Stimulated activated CD4-positive, alpha-beta T cell treated with anti-CD3 and anti-CD28 coated beads, TNF-alpha, amount 100 ng/mL, for 1 hour (primary cell): ENCODE measurements around the gene GART.

Source experiments
- DNase-seq, 3 donors: peaks; one replicate each; pipeline ENCODE4 v3.0.0-alpha.2; 2020; ENCODE audit warnings: low read depth in 3 of 3, low spot score in 1 of 3

GART gene

GRCh38 chr21:33554236-33554981, 12.5 kb upstream of the GART start:
- DNase-seq = no peak

- no peak for DNase-seq
Observed at GRCh38 chr21:33552999-33553598, 11.2 kb upstream of the GART start.

DNA sequence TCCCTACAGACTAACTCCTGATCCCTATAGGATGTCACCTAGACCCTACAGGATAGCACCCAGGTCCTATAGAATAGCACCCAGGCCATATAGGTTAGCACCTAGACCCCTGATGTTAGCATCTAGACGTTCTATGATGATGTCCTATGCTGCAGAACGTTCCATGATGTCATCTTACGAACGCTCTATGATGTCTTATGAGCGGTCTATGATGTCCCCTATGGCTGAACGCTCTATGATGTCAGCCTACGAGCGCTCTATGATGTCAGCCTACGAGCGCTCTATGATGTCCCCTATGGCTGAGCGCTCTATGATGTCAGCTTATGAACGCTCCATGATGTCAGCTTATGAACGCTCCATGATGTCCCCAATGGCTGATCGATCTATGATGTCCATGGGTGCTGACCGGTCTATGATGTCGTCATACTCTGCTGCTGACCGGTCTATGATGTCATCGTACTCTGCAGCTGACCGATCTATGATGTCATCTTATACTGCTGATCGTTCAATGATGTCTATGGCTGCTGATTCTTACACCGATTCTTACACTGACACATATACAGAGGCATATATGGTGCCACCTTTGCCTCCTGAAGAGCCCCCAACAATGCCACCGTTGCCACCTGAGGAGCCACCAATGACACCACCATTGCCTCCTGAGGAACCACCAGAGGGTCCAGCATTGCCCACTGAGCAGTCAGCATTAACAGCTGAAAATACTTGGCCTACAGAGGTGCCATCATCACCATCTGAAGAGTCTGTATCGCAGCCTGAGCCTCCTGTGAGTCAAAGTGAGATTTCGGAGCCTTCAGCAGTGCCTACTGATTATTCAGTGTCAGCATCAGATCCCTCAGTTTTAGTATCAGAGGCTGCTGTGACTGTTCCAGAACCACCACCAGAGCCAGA, 10.4 kb upstream of the GART start:
- no peak for DNase-seq

GRCh38 chr21:33551664-33552063, 9.7 kb upstream of the GART start:
- DNase-seq = no peak

DNA sequence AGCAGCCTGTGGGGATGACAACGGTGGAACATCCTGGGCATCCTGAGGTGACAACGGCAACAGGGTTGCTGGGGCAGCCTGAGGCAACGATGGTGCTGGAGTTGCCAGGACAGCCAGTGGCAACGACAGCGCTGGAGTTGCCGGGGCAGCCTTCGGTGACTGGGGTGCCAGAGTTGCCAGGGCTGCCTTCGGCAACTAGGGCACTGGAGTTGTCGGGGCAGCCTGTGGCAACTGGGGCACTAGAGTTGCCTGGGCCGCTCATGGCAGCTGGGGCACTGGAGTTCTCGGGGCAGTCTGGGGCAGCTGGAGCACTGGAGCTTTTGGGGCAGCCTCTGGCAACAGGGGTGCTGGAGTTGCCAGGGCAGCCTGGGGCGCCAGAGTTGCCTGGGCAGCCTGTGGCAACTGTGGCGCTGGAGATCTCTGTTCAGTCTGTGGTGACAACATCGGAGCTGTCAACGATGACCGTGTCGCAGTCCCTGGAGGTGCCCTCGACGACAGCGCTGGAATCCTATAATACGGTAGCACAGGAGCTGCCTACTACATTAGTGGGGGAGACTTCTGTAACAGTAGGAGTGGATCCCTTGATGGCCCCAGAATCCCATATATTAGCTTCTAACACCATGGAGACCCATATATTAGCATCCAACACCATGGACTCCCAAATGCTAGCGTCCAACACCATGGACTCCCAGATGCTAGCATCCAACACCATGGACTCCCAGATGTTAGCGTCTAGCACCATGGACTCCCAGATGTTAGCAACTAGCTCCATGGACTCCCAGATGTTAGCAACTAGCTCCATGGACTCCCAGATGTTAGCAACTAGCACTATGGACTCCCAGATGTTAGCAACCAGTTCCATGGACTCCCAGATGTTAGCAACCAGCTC, 9.1 kb upstream of the GART start:
- no peak for DNase-seq

GRCh38 chr21:33549848-33550771, 8.2 kb upstream of the GART start:
- no peak for DNase-seq

GRCh38 chr21:33546086-33546485, 4.2 kb upstream of the GART start:
- no peak for DNase-seq

- DNase-seq = no peak
Observed at GRCh38 chr21:33544451-33545195, 2.7 kb upstream of the GART start.

- peak in 1 of 3 donors; percentile 57 for DNase-seq
Observed at GRCh38 chr21:33543505-33544129, 1.7 kb upstream of the GART start.

- peak; percentile 84 to 95 (median 95) for DNase-seq
Observed at GRCh38 chr21:33542640-33543504, 955 bp upstream of the GART start, which contains the start of gene SON. SON (plus strand) TSS chr21:33543038; CDS start chr21:33543093, 55 bp downstream.

DNA sequence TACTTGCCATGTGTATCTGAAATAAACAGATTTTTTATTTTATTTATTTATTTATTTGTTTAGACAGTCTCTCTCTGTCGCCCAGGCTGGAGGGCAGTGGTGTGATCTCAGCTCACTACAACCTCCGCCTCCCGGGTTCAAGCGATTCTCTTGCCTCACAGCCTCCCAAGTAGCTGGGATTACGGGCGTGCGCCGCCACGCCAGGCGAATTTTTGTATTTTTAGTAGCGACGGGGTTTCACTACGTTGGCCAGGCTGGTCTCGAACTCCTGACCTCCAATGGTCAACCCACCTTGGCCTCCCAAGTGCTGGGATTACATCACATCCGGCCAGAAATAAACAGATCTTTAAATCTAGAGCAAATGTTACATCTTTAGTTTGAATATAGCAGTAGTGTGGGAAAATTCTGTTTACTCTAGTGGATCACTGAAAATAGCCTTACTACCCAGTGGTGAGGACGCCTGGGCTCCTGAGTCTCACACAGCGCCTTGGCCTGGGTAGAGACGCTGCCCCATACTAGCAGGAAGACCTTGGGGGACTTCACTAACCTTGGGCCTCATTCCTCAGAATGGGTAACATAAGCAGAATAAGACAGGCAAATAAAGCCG, 709 bp downstream of the GART start:
- no peak for DNase-seq

DNA sequence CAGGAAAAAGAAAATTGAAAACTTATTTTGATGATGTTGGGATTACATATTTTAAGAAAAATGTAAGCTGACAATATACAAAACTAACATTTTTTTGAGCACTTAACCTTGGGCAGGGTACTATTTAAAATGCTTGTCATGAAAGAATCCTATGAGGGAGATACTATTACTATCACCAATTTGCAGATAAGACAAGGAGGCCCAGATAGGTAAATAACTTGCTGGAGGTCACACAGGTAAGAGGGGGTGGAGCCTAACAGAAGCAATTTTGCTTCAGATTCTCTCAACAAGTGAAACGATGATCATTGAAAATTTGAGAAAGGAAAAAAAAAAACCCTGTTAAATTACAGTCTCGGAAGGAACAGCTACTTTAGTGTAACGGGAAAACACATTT, 1.2 kb downstream of the GART start:
- no peak for DNase-seq

GRCh38 chr21:33539616-33540015, 2.3 kb downstream of the GART start:
- DNase-seq = no peak

DNA sequence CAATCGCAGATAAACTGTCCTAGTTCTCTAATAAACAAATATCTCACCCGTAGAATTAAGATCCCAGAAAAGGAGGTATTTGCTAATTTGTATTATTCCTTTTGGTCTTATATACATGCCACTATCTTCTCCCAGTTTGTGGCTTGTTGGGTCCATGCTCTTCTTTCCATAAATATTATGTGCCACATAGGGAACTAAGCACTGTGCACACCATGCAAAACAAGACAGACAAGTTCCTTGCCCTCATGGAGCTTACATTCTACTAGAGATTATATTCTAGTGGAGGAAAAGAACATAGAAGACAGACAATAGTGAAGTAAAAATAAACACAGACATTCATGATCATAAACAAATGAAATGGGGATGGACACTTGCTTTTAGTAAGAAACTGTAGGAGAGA, 4.7 kb downstream of the GART start:
- DNase-seq = no peak

- DNase-seq = no peak
Observed at GRCh38 chr21:33531007-33531406, 10.9 kb downstream of the GART start.

- DNase-seq = no peak
Observed at GRCh38 chr21:33522953-33523349, 19.0 kb downstream of the GART start.

- no peak for DNase-seq
Observed at GRCh38 chr21:33522297-33522952, 19.5 kb downstream of the GART start.
